PC-9 (cell line): Measurements from ENCODE around the gene FOXI3. TPM values are rescaled to one million over a fixed set of nuclear protein-coding genes. Genes with fewer than 3 reads are reported as not detected.

ENCODE experiments used
- BruUV-seq: library from RNA; stranded (reverse); fragments of 400-500 nt; replicated peaks from 2 replicates; lab custom pipeline; 2021; lab: Mats Ljungman, UMichigan
- CTCF ChIA-PET: fragments of 300-600 bp; sonication (Branson Sonifier 250); formaldehyde crosslinking; loops from one replicate; lab custom pipeline; 2022; ENCODE audit warnings: antibody characterized with exemption; lab: Charles Lee
- POLR2A ChIA-PET: fragments of 300-600 bp; sonication (Branson Sonifier 250); formaldehyde crosslinking; loops from one replicate; lab custom pipeline; 2022; ENCODE audit warnings: antibody characterized with exemption; ENCODE audit not compliant: unreplicated experiment; lab: Charles Lee
- DNase-seq, 2 experiments: peaks; one replicate each; pipeline versions ENCODE4 v3.0.0 to v3.0.0-alpha.2; 2015 to 2022; ENCODE audit warnings: mixed read lengths in 1 of 2
- H2AFZ ChIP-seq: fragments of 200-600 bp; sonication (generic); 2 replicates; pipeline ENCODE4 v1.8.1; 2017; ENCODE audit warnings: antibody characterized with exemption
- H3F3A ChIP-seq: fragments of 200-600 bp; sonication (generic); 2 replicates; pipeline ENCODE4 v1.8.1; 2017; ENCODE audit warnings: antibody characterized with exemption, mild to moderate bottlenecking, low read depth; ENCODE audit not compliant: insufficient read depth
- H3K27ac ChIP-seq: fragments of 200-600 bp; sonication (generic); 2 replicates; pipeline ENCODE4 v1.6.1; 2016; ENCODE audit warnings: mixed run types
- H3K27me3 ChIP-seq: fragments of 200-600 bp; sonication (generic); 2 replicates; pipeline ENCODE4 v1.6.1; 2016; ENCODE audit warnings: low read depth, mixed run types; ENCODE audit not compliant: insufficient read depth
- H3K36me3 ChIP-seq: fragments of 200-600 bp; sonication (generic); 2 replicates; pipeline ENCODE4 v1.6.1; 2016; ENCODE audit warnings: low read depth, mixed run types
- H3K4me1 ChIP-seq: fragments of 200-600 bp; sonication (generic); replicated peaks from 2 replicates; pipeline ENCODE4 v1.6.1; 2016; ENCODE audit warnings: mixed run types; ENCODE audit not compliant: insufficient read depth
- H3K4me2 ChIP-seq: fragments of 200-600 bp; sonication (generic); 2 replicates; pipeline ENCODE4 v1.6.1; 2017; ENCODE audit warnings: mixed run types
- H3K4me3 ChIP-seq: fragments of 200-600 bp; sonication (generic); 2 replicates; pipeline ENCODE4 v1.6.1; 2016; ENCODE audit warnings: mixed run types
- H3K79me2 ChIP-seq: fragments of 200-600 bp; sonication (generic); 2 replicates; pipeline ENCODE4 v1.6.1; 2017; ENCODE audit warnings: low read depth, mixed run types
- H3K9me2 ChIP-seq: fragments of 200-600 bp; sonication (generic); 2 replicates; pipeline ENCODE4 v1.8.1; 2017; ENCODE audit warnings: mild to moderate bottlenecking; ENCODE audit not compliant: insufficient read depth
- H3K9me3 ChIP-seq: fragments of 200-600 bp; sonication (generic); 2 replicates; pipeline ENCODE4 v1.8.1; 2016; ENCODE audit warnings: low read depth; ENCODE audit not compliant: insufficient read depth
- H4K20me1 ChIP-seq: fragments of 200-600 bp; sonication (generic); 2 replicates; pipeline ENCODE4 v1.8.1; 2017; ENCODE audit not compliant: insufficient read depth
- CTCF ChIP-seq: fragments of 200-600 bp; sonication (generic); conservative IDR thresholded peaks from 2 replicates; pipeline ENCODE4 v1.6.1; 2017; ENCODE audit warnings: mixed run types, antibody characterized with exemption, mild to moderate bottlenecking, moderate library complexity
- EZH2 ChIP-seq: fragments of 200-600 bp; sonication (generic); IDR thresholded peaks from 2 replicates; pipeline ENCODE4 v1.8.0; 2017; ENCODE audit warnings: antibody characterized with exemption, low read depth
- intact Hi-C: fragments of 100-400 bp; cut with micrococcal nuclease; formaldehyde crosslinking; loops from one replicate; pipeline ENCODE4 v1.10.0; 2022; ENCODE audit not compliant: unreplicated experiment
- total RNA-seq: library from RNA; stranded (reverse); gene quantifications from 2 replicates; pipeline ENCODE4 v1.2.3, GENCODE V29; 2021

FOXI3 gene
- total RNA-seq, 1 experiment from 2014 or later: not detected

GRCh38 chr2:88483200-88483599 lies 30.7 kb upstream of the FOXI3 start:
- TF ChIP-seq CTCF (no peak), EZH2 (no peak)
- Histone ChIP-seq H3K4me3 (no peak overlapping the region), H3K4me2 (no peak overlapping the region), H3K4me1 (0 out of 2 replicates have a peak, but pooled peaks cover 8% of the 10 kb centered on the region), H3K9me3 (no peaks in the 10 kb centered on the region; the same call in 1 of the 2 replicates), H3K27ac (no peak overlapping the region), H3K36me3 (no peaks in the 10 kb centered on the region), H3K9me2 (no peaks in the 10 kb centered on the region; the same call in 1 of the 2 replicates), H2AFZ (no peak overlapping the region), H4K20me1 (no peaks in the 10 kb centered on the region), H3K79me2 (no peaks in the 10 kb centered on the region), H3K27me3 (0 out of 2 replicates have a peak, but pooled peaks cover 3% of the 10 kb centered on the region), H3F3A (no peaks in the 10 kb centered on the region)
- intact Hi-C loops: no loop called here
- peak; percentile 9 to 47 for DNase-seq
- ChIA-PET POLR2A (no interaction called here), CTCF (interaction anchor here (0.6 kb wide), 1 partner anchor 28 kb away, joined by 3 read pairs; no protein-coding TSS in a partner anchor)
- no TSS peak for BruUV-seq

- no peaks in the 10 kb centered on the region; the same call in 1 of the 2 replicates for H3K9me3 ChIP-seq
- no peaks in the 10 kb centered on the region; the same call in 1 of the 2 replicates for H3K9me2 ChIP-seq
- POLR2A ChIA-PET: interaction anchor here (0.5 kb wide), 1 partner anchor 262 kb away, joined by 7 read pairs; no protein-coding TSS in a partner anchor
- no peaks in the 10 kb centered on the region for H4K20me1 ChIP-seq
- H3F3A ChIP-seq: no peaks in the 10 kb centered on the region
- H3K4me3 ChIP-seq: no peak overlapping the region
- no peak overlapping the region for H3K27ac ChIP-seq
- peak overlapping the region; percentile 34 for H3K4me2 ChIP-seq
- peaks cover 9% of the 10 kb centered on the region; the same call in 1 of the 2 replicates for H3K27me3 ChIP-seq
- intact Hi-C loops: no loop called here
- no TSS peak for BruUV-seq
- H3K4me1 ChIP-seq: 0 out of 2 replicates have a peak, but pooled peaks cover 8% of the 10 kb centered on the region
- no peak for TF ChIP-seq EZH2
- H3K79me2 ChIP-seq: no peaks in the 10 kb centered on the region
- peak in 1 of 2 experiments; percentile 85 for DNase-seq
- no peak overlapping the region for H2AFZ ChIP-seq
- H3K36me3 ChIP-seq: no peaks in the 10 kb centered on the region
- CTCF ChIA-PET: no interaction called here
Observed at GRCh38 chr2:88481691-88482336, 29.3 kb upstream of the FOXI3 start.

GRCh38 chr2:88472811-88473210 lies 20.3 kb upstream of the FOXI3 start:
- Histone ChIP-seq H3K9me2 (no peaks in the 10 kb centered on the region), H3K79me2 (no peaks in the 10 kb centered on the region), H4K20me1 (no peaks in the 10 kb centered on the region), H3K36me3 (no peaks in the 10 kb centered on the region), H2AFZ (no peak overlapping the region), H3K4me3 (no peak overlapping the region), H3K27ac (no peak overlapping the region), H3K9me3 (no peaks in the 10 kb centered on the region), H3K4me2 (no peak overlapping the region), H3K27me3 (peaks cover 44% of the 10 kb centered on the region), H3K4me1 (no peaks in the 10 kb centered on the region), H3F3A (no peaks in the 10 kb centered on the region)
- ChIA-PET CTCF (no interaction called here), POLR2A (no interaction called here)
- intact Hi-C loops: no loop called here
- DNase-seq: no peak
- BruUV-seq: no TSS peak
- TF ChIP-seq CTCF (no peak), EZH2 (no peak)
